Hematopoietic multipotent progenitor cell treated with erythropoietin and hydrocortisone succinate and interleukin-3 and kit ligand, for 17 days (in vitro differentiated cells): ENCODE measurements around the gene SCART1.
"Not testable (repeated sequence)": the region's sequence is repeated elsewhere in the genome, so short reads cannot be mapped to it uniquely, and the experiment has no call there.

Experiments used
- DNase-seq: peaks from one replicate; pipeline ENCODE4 v3.0.0-alpha.2; 2015; ENCODE audit warnings: low spot score

SCART1 gene

GRCh38 chr10:133432789-133433188 lies 21.0 kb upstream of the SCART1 start:
- DNase-seq, result not testable (repeated sequence)

GRCh38 chr10:133438711-133439273 lies 15.0 kb upstream of the SCART1 start:
- DNase-seq, result no peak

- DNase-seq, result no peak
These were observed 14.0 kb upstream of the SCART1 start for GRCh38 chr10:133439517-133440461.

- no peak for DNase-seq
These were observed 13.0 kb upstream of the SCART1 start for GRCh38 chr10:133440633-133441285.

- not testable (repeated sequence) for DNase-seq
These were observed 12.4 kb upstream of the SCART1 start for GRCh38 chr10:133441356-133441755.

- DNase-seq, result no peak
These were observed 12.0 kb upstream of the SCART1 start for GRCh38 chr10:133441780-133442179.

- no peak for DNase-seq
These were observed 11.4 kb upstream of the SCART1 start for GRCh38 chr10:133442191-133442966.

GRCh38 chr10:133442967-133443924 lies 10.5 kb upstream of the SCART1 start:
- DNase-seq, result no peak

- DNase-seq, result no peak
These were observed 9.1 kb upstream of the SCART1 start for GRCh38 chr10:133444342-133445267.

GRCh38 chr10:133445268-133445732 lies 8.4 kb upstream of the SCART1 start:
- DNase-seq, result no peak

GRCh38 chr10:133445751-133446708 lies 7.7 kb upstream of the SCART1 start:
- no peak for DNase-seq

- DNase-seq, result no peak
These were observed 6.8 kb upstream of the SCART1 start for GRCh38 chr10:133446979-133447378.

- no peak for DNase-seq
These were observed 5.6 kb upstream of the SCART1 start for GRCh38 chr10:133448120-133448519.

GRCh38 chr10:133451346-133451745 lies 2.4 kb upstream of the SCART1 start:
- no peak for DNase-seq

GRCh38 chr10:133452453-133452852 lies 1.3 kb upstream of the SCART1 start:
- DNase-seq, result no peak

- DNase-seq, result no peak
These were observed 604 bp downstream of the SCART1 start for GRCh38 chr10:133454204-133454893.

GRCh38 chr10:133455196-133455595 lies 1.5 kb downstream of the SCART1 start:
- no peak for DNase-seq

GRCh38 chr10:133455611-133456031 lies 1.9 kb downstream of the SCART1 start:
- no peak for DNase-seq
